Transverse colon (tissue), 4 donors: ENCODE data around the gene CASP10. TPM values are rescaled to one million over a fixed set of nuclear protein-coding genes. Genes with fewer than 3 reads are reported as not detected.
"Not testable (repeated sequence)": the region's sequence is repeated elsewhere in the genome, so short reads cannot be mapped to it uniquely, and the experiment has no call there.

Experiments used
- DNase-seq: peaks from one replicate; pipeline ENCODE4 v3.0.0-alpha.2; 2019
- H3K27ac ChIP-seq, 4 donors: fragments of 200-600 bp; sonication (generic); 2 replicates each; pipeline ENCODE4 v1.5.1; 2016 to 2018; ENCODE audit warnings: inconsistent platforms in 4 of 4
- H3K27me3 ChIP-seq: fragments of 200-600 bp; sonication (generic); 2 replicates; pipeline ENCODE4 v1.5.1; 2017; ENCODE audit warnings: inconsistent platforms
- H3K36me3 ChIP-seq, 4 donors: fragments of 200-600 bp; sonication (generic); 2 replicates each; pipeline ENCODE4 v1.5.1; 2017 to 2019; ENCODE audit warnings: inconsistent platforms in 4 of 4
- H3K4me1 ChIP-seq, 4 donors: fragments of 200-600 bp; sonication (generic); 2 replicates each; pipeline ENCODE4 v1.5.1; 2017 to 2020; ENCODE audit warnings: inconsistent platforms in 4 of 4
- H3K4me3 ChIP-seq, 4 donors: fragments of 200-600 bp; sonication (generic); 1 replicate in 1 of 4; 2 replicates in 3 of 4; pipeline versions ENCODE4 v1.5.1 to v1.6.1; 2017 to 2019; ENCODE audit warnings: inconsistent platforms in 4 of 4
- H3K9me3 ChIP-seq, 2 donors: fragments of 200-600 bp; sonication (generic); 2 replicates each; pipeline ENCODE4 v1.5.1; 2017 to 2019; ENCODE audit warnings: inconsistent platforms in 2 of 2
- CTCF ChIP-seq, 5 experiments: fragments of 200-600 bp in 3 of 5; fragments of 450-650 bp in 2 of 5; sonication (generic) in 3 of 5; IDR thresholded peaks; 1 replicate in 2 of 5; 2 replicates in 3 of 5; pipeline ENCODE4 v1.5.1; 2016 to 2017; ENCODE audit warnings: antibody characterized with exemption in 5 of 5, inconsistent platforms in 3 of 5, mild to moderate bottlenecking in 2 of 5, moderate library complexity in 1 of 5
- EP300 ChIP-seq: sonication (generic); formaldehyde crosslinking; IDR thresholded peaks from one replicate; pipeline ENCODE4 v1.6.1; 2017; ENCODE audit warnings: antibody characterized with exemption, low read depth
- POLR2A ChIP-seq: fragments of 450-650 bp; IDR thresholded peaks from one replicate; pipeline ENCODE4 v1.6.1; 2016; ENCODE audit warnings: antibody characterized with exemption, mild to moderate bottlenecking, moderate library complexity
- POLR2AphosphoS5 ChIP-seq, 3 donors: sonication (generic); formaldehyde crosslinking; IDR thresholded peaks; one replicate each; pipeline ENCODE4 v1.6.1; 2016; ENCODE audit warnings: antibody characterized with exemption in 3 of 3
- WGBS, 2 donors: methylation state at CpG; one replicate each; pipeline ENCODE4 v1.1.5; 2018; ENCODE audit warnings: low coverage in 1 of 2; 5-methylcytosine and 5-hydroxymethylcytosine counted together
- in situ Hi-C, 4 donors: fragments of 200-750 bp; cut with MboI; loops; one replicate each; pipeline versions ENCODE4 v1.15.0 to v1.15.1; 2017; ENCODE audit warnings: low sequenced_read_pairs in 3 of 4, low pct_ligation_motif_present in 1 of 4, low pct_unique_long_range_greater_than_20kb in 1 of 4
- intact Hi-C: fragments of 100-400 bp; cut with DNase I; formaldehyde crosslinking; loops from one replicate; pipeline ENCODE4 v1.15.1; 2023; ENCODE audit warnings: low total_unique reads
- total RNA-seq, 4 donors: library from RNA; depleted of rRNA; stranded (reverse); fragments of >200 nt; gene quantifications; one replicate each; pipeline ENCODE4 v1.1.0, GENCODE V29; 2016

CASP10 gene
- total RNA-seq, 4 donors from 2014 or later, result 4.8 to 68.4 (median 38.1) TPM

DNA sequence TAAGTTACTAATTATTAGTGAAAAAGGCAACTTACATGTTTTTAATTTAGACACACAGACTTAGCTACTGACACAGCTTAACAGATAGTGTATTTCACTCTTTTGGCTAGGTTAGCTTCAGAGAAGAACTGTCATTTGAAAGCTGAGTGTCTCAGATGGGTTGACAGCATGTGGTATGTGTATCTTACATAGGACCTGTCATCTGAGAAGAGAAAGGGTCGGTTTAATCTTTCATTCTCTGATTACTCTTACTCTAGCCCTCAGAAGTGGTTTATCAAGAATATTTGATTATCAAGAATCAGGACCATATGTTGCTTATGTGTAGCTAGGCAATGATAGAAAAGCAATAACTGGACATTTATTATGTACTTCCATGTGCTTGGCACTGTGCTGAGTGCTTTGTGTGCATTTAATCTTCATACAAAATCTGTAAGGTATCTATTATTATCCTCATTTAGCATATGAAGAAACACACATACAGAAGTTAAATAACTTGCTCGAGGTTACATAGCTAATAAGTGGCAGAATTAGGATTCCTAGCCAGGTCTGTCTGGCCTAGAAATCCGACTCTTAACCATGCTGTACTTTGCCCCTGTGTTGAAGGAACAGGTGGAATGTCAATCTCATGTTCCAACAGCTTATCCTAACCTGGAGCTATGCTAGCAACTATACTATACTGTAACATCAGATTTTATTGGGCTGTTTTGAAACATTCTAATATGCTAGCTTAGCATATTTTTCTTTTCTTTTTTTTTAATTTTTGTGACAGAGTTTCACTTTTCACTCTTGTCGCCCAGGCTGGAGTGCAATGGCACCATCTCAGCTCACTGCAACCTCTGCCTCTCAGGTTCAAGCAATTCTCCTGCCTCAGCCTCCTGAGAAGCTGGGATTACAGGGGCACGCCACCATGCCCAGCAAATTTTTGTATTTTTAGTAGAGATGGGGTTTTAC is 38.6 kb upstream of the CASP10 start:
- H3K9me3 ChIP-seq, result no peaks in the 10 kb centered on the region
- no peak for DNase-seq
- peak overlapping the region; percentile 57 to 67 (median 65) for H3K27ac ChIP-seq

DNA sequence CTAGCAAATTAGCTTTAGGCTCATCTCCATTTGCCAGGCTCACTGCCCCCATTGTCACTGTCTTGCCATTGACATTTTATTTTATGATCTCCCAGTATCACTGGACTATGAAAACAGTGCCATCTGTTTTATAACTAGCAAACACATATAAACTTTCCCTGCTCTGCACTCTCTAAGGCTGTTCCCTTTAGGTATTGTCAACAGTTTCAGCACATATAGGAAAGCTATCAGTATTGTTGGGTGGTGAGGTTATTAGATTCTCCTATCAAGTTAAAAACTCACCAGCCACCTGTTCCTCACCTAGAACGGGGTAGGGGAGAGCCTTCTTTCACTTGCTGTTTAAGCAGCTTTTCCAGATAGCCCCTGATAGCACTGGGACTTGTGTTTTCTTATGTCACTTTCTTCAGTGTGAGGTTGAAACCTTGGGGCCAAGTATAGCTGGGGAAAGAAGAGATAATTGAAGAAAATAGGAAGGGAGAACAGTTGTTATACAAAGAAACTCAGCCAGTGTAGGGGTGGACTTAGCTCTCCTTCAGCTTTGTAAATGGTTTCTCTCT is 34.4 kb upstream of the CASP10 start:
- Histone ChIP-seq H3K4me3 (peak overlapping the region in 1 of 4 donors; percentile 16), H3K36me3 (peaks cover 0 to 16% (median 6%) of the 10 kb centered on the region in 4 donors), H3K27me3 (no peaks in the 10 kb centered on the region), H3K4me1 (peaks cover 14 to 76% (median 50%) of the 10 kb centered on the region in 4 donors), H3K9me3 (no peaks in the 10 kb centered on the region), H3K27ac (peak overlapping the region; percentile 81 to 91 (median 85))
- no peak for DNase-seq
- intact Hi-C loops (no loop called here), in situ Hi-C loops (no loop called here)
- WGBS, 2 donors, result 44% methylated on average over 1 of the region's 1 CpG; no CpG with 5 or more reads in 1 of the 2 donors
- TF ChIP-seq CTCF (IDR thresholded peaks at IDR 0.05) (no peak), EP300 (no peak), POLR2A (peak; percentile 30), POLR2AphosphoS5 (IDR thresholded peaks at IDR 0.05) (peak in 2 of 3 donors; percentile 60 to 64)

More for the DNA sequence above, 38.6 kb upstream of the CASP10 start:
- peaks cover 11 to 39% (median 20%) of the 10 kb centered on the region in 4 donors for H3K4me1 ChIP-seq
- in situ Hi-C loops (no loop called here), intact Hi-C loops (no loop called here)
- no peak overlapping the region for H3K4me3 ChIP-seq
- TF ChIP-seq POLR2A (no peak), POLR2AphosphoS5 (IDR thresholded peaks at IDR 0.05) (peak in 1 of 3 donors; percentile 18)
- H3K27me3 ChIP-seq, result no peaks in the 10 kb centered on the region
- 64 to 73% methylated on average over 4 to 5 of the region's 5 CpGs for WGBS, 2 donors
- peaks cover 0 to 26% (median 12%) of the 10 kb centered on the region in 4 donors for H3K36me3 ChIP-seq

DNA sequence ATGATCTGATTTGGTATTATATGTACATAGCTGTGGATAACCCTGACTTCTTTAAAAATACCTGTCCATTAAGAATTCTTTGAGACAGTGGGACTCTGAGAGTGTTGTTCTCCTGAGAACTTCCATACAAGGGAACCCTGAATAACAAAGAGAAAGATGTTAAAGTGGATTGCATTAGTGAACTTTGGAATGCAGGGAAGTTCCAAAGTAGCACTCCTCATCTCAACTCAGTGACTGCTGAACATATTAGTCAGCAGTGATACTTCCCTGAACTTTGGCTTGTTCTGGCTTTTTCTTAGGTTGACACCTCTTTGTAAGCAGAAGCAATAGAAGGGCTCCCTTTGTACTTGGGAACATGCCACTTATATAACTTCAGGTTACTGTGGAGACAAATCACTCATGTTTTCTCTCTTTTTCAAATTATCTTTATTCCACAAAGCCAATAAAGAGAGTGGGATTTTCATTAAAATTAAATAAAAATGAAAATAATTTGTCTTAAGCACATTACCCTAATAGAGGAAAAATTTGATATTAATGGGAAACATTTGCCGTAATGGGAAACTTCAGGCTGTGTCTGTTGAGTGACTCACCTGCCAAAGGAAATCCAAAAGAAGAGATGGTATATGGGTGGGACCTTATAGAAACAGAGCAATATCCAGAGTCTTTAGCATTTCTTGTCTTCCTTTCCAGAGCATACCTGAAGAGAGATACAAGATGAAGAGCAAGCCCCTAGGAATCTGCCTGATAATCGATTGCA is 33.7 kb upstream of the CASP10 start:
- no peaks in the 10 kb centered on the region for H3K27me3 ChIP-seq
- in situ Hi-C loops (no loop called here), intact Hi-C loops (no loop called here)
- H3K4me3 ChIP-seq, result peak overlapping the region in 1 of 4 donors; percentile 16
- peaks cover 14 to 70% (median 50%) of the 10 kb centered on the region in 4 donors for H3K4me1 ChIP-seq
- no peaks in the 10 kb centered on the region for H3K9me3 ChIP-seq
- peaks cover 0 to 18% (median 6%) of the 10 kb centered on the region in 4 donors for H3K36me3 ChIP-seq
- no peak for DNase-seq
- 38 to 88% methylated on average over 1 to 2 of the region's 2 CpGs for WGBS, 2 donors
- H3K27ac ChIP-seq, result peak overlapping the region; percentile 81 to 91 (median 85)
- TF ChIP-seq CTCF (IDR thresholded peaks at IDR 0.05) (no peak), POLR2A (no peak), EP300 (peak; percentile 2), POLR2AphosphoS5 (IDR thresholded peaks at IDR 0.05) (peak; percentile 30 to 79 (median 77))

GRCh38 chr2:201149821-201150165 is 33.1 kb upstream of the CASP10 start:
- in situ Hi-C loops, result loop anchor here in 1 of 4 donors (25.0 kb wide), 1 partner anchor 237 kb away; no protein-coding TSS in a partner anchor
- DNase-seq, H3K4me3 ChIP-seq, intact Hi-C loops, H3K27me3 ChIP-seq, H3K9me3 ChIP-seq: not testable (repeated sequence)
- Histone ChIP-seq H3K4me1 (peaks cover 14 to 66% (median 48%) of the 10 kb centered on the region in 4 donors), H3K27ac (peak overlapping the region; percentile 81 to 91 (median 85)), H3K36me3 (peaks cover 0 to 23% (median 6%) of the 10 kb centered on the region in 4 donors)
- 81% methylated on average over 8 of the region's 8 CpGs; no CpG with 5 or more reads in 1 of the 2 donors for WGBS, 2 donors
